ENCODE data around the gene PARP12.

PARP12 gene

DNA sequence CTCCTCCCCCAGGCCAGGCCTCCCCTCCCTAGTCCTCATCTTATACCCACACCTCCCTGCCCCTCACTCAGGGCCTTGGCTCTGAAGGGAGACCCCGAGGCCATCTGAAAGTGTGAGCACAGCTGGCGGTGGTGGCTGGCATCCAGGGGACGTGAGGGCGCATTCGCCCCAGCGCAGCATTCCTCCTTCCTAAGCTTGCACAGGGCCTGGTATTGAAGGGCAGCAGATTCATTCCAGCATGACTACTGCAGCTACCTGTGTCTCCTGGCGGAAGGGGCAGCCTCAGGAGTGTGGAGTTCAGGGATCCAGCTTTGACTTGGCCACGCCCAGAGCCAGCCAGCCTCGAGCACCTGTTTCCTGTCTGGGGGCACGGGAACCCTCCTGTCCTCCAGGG lies 72.6 kb downstream of the PARP12 start:
- no peak for DNase-seq

DNA sequence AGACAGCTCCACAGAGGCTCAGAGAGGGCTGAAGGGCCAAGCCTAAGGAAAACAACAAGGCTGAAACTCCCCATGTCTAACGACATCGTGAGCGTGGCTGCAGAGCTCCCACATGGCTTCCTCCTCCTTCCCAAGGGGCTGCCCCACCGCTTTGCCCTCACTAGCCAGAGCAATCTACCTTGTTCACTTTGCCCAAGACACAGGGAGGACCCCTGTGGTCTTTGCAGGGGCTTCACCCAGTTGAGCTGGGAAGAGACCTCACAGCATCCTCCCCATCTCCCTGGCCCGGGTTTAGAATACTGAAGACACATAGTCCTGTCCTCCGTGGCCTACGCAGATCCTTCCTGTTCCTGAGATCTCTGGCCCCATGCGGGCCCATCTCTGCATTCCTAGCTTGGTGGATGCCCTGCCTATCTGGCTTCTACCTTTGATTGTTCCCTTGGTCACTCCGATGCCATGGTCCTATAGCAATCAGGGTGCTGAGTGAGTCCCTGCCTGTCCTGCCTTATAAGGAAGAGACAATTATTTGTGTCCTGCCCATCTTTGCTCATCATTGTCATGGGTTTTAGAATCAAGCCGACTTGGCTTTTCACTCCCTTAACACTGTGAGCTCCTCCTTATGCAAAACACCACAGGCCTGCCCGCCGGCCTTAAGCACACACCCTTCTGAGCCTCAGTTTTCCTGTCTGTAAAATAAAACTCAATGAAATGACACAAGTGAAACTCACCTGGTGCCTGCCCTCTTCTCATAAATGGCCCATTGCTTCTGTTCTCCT lies 73.2 kb downstream of the PARP12 start:
- no peak for DNase-seq

DNA sequence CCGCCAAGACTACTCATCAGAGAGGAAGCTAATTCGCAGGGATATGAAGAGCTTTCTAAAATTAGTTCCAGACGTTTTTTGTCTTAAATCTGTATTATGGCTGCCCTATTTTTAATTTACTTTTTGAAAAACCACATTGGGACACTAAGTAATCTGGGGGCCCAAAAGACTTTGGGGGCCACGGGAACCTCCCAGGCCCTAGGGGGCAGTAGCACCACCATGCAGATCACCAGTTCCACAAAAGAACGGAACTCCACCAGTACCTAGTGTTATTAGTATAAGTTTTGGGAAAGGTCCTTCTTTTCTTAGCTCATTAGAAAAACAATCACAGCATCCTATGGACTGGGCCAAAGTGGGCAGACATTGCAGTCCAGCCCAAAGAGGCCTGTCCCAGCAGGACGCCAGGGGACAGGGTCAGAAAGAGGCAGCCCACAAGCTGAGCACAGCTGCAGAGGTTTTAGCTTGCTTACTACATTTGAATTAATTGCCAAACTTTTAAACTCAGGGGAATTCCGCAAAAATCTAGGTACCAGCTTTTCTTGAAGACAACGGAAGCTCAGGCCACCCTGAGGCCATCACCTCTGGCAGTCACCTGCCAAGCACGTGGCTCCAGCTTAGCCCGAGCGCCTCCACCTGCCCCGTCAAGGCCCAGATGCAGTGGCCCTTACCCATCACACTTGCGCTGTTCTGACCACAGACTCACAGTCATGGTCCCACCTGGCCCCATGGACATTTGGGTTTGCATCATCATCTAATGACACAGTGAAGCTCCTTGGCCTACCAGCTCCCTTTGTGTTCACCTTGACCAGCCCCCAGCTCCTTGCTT lies 74.8 kb downstream of the PARP12 start:
- no peak for DNase-seq

DNA sequence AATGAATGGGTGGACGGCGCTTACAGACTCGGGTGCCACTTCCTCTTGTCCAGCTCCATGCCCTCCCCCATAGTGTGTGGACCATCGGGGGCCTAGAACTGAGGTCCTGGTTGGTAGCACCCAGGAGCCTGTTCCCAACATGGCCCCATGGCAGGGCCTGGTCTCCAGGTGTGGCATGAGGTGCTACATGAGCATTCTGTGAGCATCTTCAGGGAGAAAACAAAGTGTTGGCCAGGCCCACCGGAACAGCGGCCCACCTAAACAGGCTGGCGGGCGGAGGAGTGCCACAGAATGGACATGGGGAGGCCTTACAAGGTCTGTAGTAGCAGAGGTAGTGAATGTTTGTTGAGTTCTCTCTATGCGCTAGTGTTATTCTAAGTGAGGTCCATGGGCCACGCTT lies 76.9 kb downstream of the PARP12 start:
- DNase-seq = no peak

DNA sequence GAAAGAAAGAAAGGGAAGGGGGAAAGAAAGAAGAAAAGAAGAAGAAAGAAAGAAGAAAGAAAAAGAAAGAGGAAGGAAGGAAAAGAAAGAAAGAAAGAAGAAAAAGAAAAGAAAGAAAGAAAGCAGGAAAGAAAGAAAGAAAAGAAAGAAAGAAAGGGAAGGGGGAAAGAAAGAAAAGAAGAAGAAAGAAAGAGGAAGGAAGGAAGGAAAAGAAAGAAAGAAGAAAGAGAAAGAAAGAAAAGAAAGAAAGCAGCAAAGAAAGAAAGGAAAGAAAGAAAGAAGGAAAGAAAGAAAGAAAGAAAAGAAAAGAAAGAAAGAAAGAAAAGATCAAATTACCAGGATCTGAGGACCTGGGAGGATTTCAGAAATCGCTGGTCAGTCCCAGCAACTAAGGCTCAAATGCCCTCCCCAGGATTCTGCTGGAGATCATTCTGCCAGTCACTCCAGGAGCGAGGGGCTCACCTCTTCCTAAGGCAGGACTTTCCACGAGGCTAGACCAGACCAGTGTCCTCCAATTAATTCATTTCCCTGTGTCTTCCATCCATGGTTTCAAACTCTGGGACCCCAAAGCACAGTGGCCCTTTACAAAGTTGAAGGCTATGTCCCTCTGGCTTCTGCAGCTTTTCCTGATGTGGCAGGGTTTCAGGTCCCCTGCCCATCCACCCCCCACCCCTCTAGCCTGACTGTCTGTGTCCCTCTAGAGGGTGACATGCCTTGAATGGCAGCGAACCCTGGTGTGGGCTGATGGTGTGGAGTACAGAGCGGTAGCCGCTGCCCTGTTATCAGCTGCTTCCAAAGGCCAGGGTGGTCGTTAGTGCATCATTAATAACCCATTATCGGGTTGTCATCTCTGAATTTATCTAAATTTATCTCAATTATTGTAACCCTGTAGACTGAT lies 77.9 kb downstream of the PARP12 start:
- DNase-seq = no peak

DNA sequence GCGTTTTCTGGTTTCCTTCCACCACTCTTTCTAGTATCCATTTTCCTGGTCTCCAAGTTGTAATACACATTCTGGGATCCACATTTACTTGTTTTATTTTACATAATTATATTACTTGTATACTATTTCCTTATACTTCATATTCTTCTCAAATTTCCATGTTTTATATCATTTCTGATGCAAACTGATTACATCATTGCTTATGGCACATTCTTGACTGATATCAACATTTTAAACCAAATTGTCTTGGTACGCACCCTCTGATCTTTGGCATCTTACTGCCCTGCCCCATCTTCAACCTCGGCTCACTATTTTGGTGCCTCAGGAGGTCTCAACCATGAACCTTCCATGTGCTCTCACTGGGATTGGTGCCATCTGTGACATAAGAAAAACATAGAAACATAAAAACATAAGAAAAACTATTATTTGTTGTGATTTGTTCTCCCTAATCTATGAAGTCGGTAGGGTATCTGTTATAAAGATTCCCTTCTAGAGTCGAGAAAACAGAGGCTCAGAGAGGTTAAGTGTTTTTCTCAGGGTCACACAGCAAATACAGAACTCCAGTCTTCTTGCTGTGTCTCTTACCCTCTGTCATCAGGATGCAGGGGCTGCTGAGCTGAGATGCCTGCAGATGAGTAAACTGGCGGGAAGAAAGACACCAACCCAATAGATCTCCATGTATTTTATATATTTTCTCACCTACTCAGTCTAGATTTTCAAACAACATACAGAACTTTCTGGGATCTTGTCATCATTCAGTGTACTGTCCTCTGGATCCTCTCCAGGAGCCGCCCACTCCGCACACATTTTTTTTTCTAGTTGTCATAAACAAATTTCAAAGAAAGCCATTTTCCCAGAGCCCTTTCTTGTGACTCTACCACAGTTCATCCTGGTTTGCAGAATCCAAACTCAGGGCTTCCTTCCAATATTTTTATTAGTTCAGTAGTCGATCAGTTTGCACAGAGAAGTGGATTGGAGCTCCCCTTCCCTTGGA lies 79.5 kb downstream of the PARP12 start:
- no peak for DNase-seq

DNA sequence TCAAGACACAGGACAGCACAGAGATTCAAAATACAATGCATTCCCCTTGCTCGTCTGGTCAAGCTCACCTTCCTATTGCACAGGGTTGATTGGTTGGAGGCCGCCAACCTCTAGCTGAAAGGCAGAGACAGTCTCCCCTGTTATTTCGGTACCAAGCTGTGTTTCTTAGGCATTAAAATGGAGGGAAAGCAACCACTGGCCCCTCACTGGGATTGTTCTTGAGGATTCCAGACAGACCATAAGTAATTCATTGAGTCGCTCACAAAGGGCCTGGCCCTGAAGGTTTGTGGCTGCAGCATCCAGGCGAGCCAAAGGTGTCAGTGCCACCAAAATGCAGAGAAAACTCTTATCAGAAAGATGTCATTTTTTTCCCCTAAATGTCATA lies 81.2 kb downstream of the PARP12 start:
- DNase-seq = no peak

DNA sequence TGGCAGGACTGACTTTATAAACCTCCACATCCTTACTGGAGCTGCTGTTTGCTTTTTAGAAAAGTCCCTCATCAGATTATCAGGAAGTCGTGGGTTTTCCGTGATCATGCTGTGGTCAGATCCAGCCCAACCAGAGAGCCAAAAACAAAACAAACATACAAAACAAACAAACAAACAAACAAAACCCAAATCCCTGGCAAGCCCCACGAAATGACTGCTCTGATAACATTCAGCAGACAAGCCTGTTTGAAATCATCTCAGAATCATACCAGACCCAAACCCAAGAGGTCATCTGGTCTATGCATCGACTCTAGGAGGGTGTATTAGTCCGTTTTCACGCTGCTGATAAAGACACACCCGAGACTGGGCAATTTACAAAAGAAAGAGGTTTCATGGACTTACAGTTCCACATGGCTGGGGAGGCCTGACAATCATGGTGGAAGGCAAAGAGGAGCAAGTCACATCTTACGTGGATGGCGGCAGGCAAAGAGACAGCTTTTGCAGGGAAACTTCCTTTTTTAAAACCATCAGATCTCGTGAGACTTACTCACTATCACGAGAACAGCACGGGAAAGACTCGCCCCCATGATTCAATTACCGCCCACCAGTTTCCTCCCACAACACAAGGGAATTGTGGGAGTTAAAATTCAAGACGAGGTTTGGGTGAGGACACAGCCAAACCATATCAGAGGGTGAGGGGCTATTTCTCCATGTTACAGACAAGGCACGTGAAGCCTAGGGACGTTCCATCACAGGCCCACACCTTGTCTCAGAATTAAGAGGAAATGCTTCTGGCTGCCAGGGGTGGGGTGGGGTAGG lies 85.7 kb downstream of the PARP12 start:
- DNase-seq = no peak

DNA sequence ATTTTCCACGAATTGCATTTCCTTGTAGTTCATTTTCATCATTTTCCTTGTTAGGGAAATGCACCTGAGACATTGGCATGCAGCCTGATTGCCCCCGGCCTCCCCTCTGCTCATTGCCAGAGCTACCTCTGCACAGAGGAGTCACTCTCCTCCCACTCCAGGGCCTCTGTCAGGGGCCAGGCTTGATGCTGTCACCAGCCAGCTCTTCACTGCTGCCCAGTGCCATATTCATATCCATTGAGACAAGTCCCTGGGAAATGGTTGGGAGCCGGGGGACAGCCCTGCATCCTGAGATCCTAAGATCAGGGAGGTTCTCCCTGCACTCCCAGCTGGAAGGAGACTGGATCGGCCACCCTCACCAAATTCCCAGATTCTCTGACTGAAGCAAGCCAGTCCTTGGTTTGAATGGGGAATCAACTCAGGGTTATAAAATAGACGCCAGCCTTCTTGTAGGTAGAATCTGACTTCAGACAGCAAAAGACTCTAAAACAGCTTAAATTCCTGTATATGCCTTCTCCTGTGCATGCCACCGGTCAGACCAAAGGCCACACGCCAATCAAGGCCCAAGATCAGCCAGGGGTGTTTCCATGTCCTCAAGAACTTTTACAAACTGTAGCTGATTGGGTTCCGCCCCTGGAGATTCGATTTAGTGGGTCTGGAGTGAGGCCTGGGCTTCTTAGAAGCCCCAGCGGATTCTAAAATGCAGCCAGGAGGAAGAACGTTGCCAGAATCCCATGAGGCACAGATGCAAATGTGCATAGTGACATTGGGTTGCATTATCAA lies 86.5 kb downstream of the PARP12 start:
- DNase-seq = no peak

DNA sequence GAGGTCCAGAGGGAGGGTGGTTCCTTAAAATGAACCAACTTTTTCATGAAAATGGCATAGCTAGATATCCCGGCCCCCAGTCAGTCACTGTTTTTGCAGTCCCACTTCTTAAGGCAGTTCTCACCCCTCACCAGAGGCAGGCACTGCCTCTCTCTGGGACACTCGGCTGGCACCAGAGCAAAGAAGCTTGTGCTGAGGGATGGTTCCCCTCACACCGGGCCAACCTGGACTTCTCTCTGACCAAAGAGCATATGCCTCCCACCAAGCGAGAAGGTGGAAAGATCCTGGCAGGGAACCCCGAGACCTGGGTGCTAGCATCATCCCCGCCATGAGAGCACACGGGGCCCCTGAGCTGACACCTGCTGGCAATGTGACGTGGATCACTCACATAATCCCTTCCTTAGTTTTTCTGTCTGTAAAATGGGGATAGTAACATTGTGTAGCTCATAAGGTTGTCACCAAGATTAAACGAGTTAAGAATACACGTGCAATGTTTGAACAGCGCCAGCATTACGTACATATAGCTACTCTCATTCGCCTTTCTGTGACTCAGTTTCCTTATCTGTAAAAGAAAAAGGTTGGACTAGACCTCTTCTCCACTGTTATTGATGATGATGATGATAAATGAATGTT lies 88.5 kb downstream of the PARP12 start:
- no peak for DNase-seq
